Measurements from ENCODE around the gene CACNA1C.

DNA sequence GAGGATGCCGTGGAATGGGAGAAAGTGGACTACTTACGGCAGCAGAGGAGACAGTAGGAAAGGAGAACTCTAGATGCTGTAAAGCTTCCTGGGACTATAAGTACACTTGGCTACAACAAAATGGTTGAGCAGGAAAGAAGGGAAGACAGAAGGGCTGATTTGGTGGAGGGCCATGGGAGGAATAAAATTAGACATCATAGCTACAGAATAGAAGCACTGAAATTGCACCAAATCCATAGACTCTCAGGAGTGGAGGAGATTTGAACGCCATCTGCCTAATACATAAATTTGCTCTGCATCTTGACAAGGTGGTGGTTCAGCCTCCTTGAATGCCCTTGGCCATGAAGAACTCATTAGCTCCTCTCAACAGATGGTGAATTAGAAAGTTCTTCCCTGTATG, 32.3 kb upstream of the CACNA1C start:
- TF ChIP-seq, protein P1, sequence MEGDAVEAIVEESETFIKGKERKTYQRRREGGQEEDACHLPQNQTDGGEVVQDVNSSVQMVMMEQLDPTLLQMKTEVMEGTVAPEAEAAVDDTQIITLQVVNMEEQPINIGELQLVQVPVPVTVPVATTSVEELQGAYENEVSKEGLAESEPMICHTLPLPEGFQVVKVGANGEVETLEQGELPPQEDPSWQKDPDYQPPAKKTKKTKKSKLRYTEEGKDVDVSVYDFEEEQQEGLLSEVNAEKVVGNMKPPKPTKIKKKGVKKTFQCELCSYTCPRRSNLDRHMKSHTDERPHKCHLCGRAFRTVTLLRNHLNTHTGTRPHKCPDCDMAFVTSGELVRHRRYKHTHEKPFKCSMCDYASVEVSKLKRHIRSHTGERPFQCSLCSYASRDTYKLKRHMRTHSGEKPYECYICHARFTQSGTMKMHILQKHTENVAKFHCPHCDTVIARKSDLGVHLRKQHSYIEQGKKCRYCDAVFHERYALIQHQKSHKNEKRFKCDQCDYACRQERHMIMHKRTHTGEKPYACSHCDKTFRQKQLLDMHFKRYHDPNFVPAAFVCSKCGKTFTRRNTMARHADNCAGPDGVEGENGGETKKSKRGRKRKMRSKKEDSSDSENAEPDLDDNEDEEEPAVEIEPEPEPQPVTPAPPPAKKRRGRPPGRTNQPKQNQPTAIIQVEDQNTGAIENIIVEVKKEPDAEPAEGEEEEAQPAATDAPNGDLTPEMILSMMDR (IDR thresholded peaks at IDR 0.05), result no peak
- no peak for TF ChIP-seq POLR2A (IDR thresholded peaks at IDR 0.05)
- no peak for TF ChIP-seq EP300 (IDR thresholded peaks at IDR 0.05)

Measured in tibial nerve (tissue), 4 donors.